C4-2B (cell line): ENCODE measurements around the gene NHLRC2.

Experiments
- H3K27ac ChIP-seq: fragments of 450-650 bp; 2 replicates; pipeline ENCODE4 v1.5.1; 2017
- ZFX ChIP-seq: fragments of 450-650 bp; IDR thresholded peaks from 2 replicates; pipeline ENCODE4 v1.6.1; 2017
- TF ChIP-seq, protein P1 (sequence below): fragments of 450-650 bp; conservative IDR thresholded peaks from 2 replicates; pipeline ENCODE4 v1.5.1; 2017; ENCODE audit warnings: mild to moderate bottlenecking

NHLRC2 gene

GRCh38 chr10:113954409-113954808 lies 99.9 kb downstream of the NHLRC2 start:
- TF ChIP-seq ZFX = no peak
- TF ChIP-seq, protein P1, sequence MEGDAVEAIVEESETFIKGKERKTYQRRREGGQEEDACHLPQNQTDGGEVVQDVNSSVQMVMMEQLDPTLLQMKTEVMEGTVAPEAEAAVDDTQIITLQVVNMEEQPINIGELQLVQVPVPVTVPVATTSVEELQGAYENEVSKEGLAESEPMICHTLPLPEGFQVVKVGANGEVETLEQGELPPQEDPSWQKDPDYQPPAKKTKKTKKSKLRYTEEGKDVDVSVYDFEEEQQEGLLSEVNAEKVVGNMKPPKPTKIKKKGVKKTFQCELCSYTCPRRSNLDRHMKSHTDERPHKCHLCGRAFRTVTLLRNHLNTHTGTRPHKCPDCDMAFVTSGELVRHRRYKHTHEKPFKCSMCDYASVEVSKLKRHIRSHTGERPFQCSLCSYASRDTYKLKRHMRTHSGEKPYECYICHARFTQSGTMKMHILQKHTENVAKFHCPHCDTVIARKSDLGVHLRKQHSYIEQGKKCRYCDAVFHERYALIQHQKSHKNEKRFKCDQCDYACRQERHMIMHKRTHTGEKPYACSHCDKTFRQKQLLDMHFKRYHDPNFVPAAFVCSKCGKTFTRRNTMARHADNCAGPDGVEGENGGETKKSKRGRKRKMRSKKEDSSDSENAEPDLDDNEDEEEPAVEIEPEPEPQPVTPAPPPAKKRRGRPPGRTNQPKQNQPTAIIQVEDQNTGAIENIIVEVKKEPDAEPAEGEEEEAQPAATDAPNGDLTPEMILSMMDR = no peak
- no peak overlapping the region for H3K27ac ChIP-seq

DNA sequence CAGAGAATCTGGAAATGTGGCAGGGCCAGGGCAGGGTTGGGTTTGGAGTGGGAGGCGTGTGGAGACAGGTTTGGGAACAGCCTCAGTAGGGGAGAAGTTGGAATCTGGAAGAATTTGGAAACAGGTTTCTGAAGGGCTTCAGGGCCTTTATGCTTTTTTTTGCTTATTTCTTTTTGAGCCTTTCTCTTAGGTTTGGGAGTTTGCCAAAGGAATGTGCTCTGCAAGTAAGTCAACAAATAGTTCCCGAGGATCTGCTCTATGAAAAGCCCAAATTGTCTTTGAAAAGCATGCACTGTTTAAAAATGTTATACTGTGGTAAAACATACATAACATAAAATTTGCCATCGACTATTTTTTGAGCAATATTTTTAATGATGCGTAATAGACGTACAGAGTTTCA lies 102.6 kb downstream of the NHLRC2 start:
- TF ChIP-seq ZFX = no peak
- H3K27ac ChIP-seq = peak overlapping the region; percentile 35

GRCh38 chr10:113958631-113959382 lies 104.3 kb downstream of the NHLRC2 start:
- TF ChIP-seq, protein P1 = no peak
- TF ChIP-seq ZFX = no peak
- peak overlapping the region; percentile 74 for H3K27ac ChIP-seq

DNA sequence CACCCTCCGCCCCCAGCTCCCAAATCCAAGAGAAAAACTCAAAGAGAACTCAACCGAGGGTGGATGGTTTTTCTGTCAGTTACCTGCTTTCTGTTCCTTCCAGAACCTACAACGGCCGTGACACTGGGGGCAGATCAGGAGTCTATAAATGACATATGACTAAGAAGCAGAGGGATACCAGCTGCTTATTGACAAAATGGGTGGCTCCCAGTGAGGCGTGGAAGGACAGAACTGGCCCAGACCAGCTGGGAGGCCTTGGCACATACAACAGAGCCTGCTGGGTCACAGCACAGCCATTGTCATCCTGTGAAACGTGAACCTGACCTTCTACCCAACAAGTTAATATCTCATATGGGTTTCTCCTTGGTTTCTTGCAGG lies 104.9 kb downstream of the NHLRC2 start:
- TF ChIP-seq, protein P1 = no peak
- TF ChIP-seq ZFX = no peak
- H3K27ac ChIP-seq = peak overlapping the region; percentile 74

DNA sequence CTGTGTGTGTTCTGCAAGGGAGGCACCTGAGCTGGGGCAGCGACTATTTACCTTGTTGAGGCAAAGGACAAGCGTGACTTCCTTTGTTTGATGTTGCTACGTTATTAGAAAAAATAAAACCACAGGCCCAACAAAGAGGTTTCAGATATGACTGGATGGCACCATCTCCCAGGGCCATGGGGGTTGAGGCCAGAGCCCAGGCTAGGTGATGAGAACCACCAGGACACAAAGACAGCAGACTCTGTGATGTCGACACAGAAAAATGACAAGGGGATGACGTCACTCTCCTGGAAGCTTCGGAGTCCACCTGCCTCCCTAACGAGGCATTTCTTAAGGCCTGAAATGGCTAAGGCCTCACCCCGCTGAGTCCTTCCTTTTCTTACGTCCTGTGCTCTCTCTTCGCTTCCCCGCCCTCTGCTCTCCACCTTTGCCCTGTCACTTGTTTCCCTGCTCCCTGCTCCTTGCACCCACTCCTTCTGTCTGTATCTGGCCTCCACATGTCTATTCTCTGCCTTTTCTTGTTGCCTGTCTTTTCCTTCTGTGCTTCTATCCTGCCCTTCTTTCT lies 106.2 kb downstream of the NHLRC2 start:
- TF ChIP-seq, protein P1 = no peak
- no peak for TF ChIP-seq ZFX
- H3K27ac ChIP-seq = peak overlapping the region; percentile 74

GRCh38 chr10:113961182-113962031 lies 106.9 kb downstream of the NHLRC2 start:
- H3K27ac ChIP-seq = peak overlapping the region; percentile 74
- TF ChIP-seq, protein P1 = no peak
- TF ChIP-seq ZFX = no peak

GRCh38 chr10:113965077-113965476 lies 110.6 kb downstream of the NHLRC2 start:
- TF ChIP-seq ZFX = no peak
- TF ChIP-seq, protein P1 = no peak
- H3K27ac ChIP-seq = no peak overlapping the region
